ENCODE measurements around the gene NTRK3. TPM values are rescaled to one million over a fixed set of nuclear protein-coding genes. Genes with fewer than 3 reads are reported as not detected.

The NTRK3 gene
- total and polyA plus RNA-seq, 12 donors: 0.45 to 5.6 (median 2.3) TPM

GRCh38 chr15:88098361-88098760 is 158.2 kb downstream of the NTRK3 start:
- ATAC-seq (no peak), DNase-seq (no peak)
- Histone ChIP-seq H3K27me3 (peaks cover 0 to 10% (median 6%) of the 10 kb centered on the region in 7 donors), H3K9me3 (no peaks in the 10 kb centered on the region), H3K27ac (no peak overlapping the region), H3K36me3 (no peaks in the 10 kb centered on the region), H3K4me1 (no peaks in the 10 kb centered on the region), H3K4me3 (no peak overlapping the region)
- intact Hi-C loops (cut with DNase I): no loop called here
- TF ChIP-seq CTCF (IDR thresholded peaks at IDR 0.05): no peak
- WGBS, 2 donors: 61 to 66% methylated on average over 10 of the region's 10 CpGs

GRCh38 chr15:88091444-88092016 is 165.0 kb downstream of the NTRK3 start:
- peaks cover 0 to 12% (median 0%) of the 10 kb centered on the region in 11 donors for H3K9me3 ChIP-seq
- no peak for TF ChIP-seq CTCF (IDR thresholded peaks at IDR 0.05)
- no peak overlapping the region for H3K4me3 ChIP-seq
- WGBS, 2 donors: 80 to 85% methylated on average over 3 of the region's 3 CpGs
- DNase-seq (no peak), ATAC-seq (no peak)
- intact Hi-C loops (cut with DNase I): no loop called here
- H3K36me3 ChIP-seq: no peaks in the 10 kb centered on the region
- peaks cover 0 to 14% (median 7%) of the 10 kb centered on the region in 9 donors for H3K4me1 ChIP-seq
- H3K27me3 ChIP-seq: peaks cover 0 to 8% (median 0%) of the 10 kb centered on the region in 7 donors
- H3K27ac ChIP-seq: no peak overlapping the region

GRCh38 chr15:88090481-88091011 is 166.0 kb downstream of the NTRK3 start:
- no peaks in the 10 kb centered on the region for H3K36me3 ChIP-seq
- WGBS, 2 donors: 34% methylated on average over 6 of the region's 6 CpGs
- H3K27ac ChIP-seq: no peak overlapping the region
- intact Hi-C loops (cut with DNase I): no loop called here
- peaks cover 0 to 14% (median 7%) of the 10 kb centered on the region in 9 donors for H3K4me1 ChIP-seq
- peak in 6 of 8 donors; percentile 44 to 79 (median 55) for ATAC-seq
- peaks cover 0 to 12% (median 0%) of the 10 kb centered on the region in 11 donors for H3K9me3 ChIP-seq
- no peak for TF ChIP-seq CTCF (IDR thresholded peaks at IDR 0.05)
- DNase-seq: peak; percentile 11 to 17
- H3K27me3 ChIP-seq: peaks cover 0 to 4% (median 0%) of the 10 kb centered on the region in 7 donors
- no peak overlapping the region for H3K4me3 ChIP-seq

GRCh38 chr15:88089731-88090130 is 166.8 kb downstream of the NTRK3 start:
- DNase-seq (no peak), ATAC-seq (peak in 1 of 8 donors; percentile 11)
- Histone ChIP-seq H3K27me3 (peaks cover 0 to 3% (median 0%) of the 10 kb centered on the region in 7 donors), H3K9me3 (peaks cover 0 to 12% (median 0%) of the 10 kb centered on the region in 11 donors), H3K27ac (no peak overlapping the region), H3K4me3 (no peak overlapping the region), H3K36me3 (no peaks in the 10 kb centered on the region), H3K4me1 (peaks cover 0 to 14% (median 7%) of the 10 kb centered on the region in 9 donors)
- TF ChIP-seq CTCF (IDR thresholded peaks at IDR 0.05): no peak
- WGBS, 2 donors: 63 to 69% methylated on average over 4 of the region's 4 CpGs
- intact Hi-C loops (cut with DNase I): no loop called here
